NCI-H526 (cell line): ENCODE results near the gene HORMAD2.
A peak's percentile ranks its signal among the peaks of the same experiment; 100 is the strongest.

ENCODE experiments used
- DNase-seq, 2 experiments: peaks; one replicate each; lab custom pipeline; 2025; lab: John Stamatoyannopoulos, UW

HORMAD2 gene, protein sequence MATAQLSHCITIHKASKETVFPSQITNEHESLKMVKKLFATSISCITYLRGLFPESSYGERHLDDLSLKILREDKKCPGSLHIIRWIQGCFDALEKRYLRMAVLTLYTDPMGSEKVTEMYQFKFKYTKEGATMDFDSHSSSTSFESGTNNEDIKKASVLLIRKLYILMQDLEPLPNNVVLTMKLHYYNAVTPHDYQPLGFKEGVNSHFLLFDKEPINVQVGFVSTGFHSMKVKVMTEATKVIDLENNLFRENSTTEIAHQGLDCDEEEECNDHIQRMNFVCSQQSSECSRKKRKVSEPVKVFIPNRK

DNA sequence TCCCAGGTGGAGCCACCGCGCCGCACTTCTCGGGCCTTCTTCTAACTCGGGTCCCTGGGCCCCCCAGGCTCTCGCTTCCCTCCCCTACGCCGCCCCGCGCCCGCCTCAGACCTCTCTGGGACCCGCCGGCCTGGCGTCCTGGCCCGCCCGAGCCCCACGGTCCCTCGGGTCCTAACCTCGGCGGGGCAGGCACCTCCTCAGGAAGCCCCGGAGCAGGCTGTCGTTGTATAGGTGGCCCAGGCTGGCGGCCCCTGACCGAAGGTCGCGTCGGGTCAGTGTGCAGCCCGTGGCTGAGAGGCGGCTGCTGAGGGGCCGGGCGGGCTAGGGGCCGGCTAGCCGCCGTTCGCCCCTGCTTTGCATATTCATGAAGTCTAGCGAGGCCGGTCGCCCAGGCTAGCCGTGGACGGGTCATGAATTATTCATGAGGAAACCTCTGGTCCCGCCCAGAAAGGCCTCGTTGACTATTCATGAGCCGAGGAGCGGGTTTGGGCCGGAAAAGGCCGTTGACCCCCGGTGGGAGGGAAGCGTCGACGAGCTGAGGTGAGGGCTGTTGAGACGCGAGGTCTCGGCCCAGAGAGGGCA lies at the start of gene HORMAD2:
TSS of gene HORMAD2 (plus strand) at position 513 of the 582 bp plus-strand sequence. CDS start 13,489 bp downstream, outside the sequence.
- DNase-seq: peak in 1 of 2 experiments; percentile 38

DNA sequence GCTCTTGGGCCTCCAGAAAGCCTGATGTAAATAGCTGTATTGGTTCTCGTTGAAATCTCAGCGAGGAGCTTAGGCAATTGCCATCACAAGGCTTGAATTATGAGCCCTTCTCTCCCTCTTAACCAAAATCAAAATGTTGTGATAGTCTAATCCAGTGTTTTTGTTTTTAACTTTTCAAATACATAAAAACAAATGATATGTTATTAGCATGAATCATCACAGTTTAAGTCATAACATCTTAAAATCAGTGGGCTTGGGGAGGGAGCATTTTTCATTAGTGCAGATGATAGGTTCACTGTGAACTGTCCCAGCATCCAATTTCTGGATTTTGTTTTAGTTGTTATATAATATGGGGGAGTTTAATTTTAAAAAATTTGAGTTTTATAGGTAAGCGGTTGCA lies 48.9 kb upstream of the HORMAD2 start:
- no peak for DNase-seq

DNA sequence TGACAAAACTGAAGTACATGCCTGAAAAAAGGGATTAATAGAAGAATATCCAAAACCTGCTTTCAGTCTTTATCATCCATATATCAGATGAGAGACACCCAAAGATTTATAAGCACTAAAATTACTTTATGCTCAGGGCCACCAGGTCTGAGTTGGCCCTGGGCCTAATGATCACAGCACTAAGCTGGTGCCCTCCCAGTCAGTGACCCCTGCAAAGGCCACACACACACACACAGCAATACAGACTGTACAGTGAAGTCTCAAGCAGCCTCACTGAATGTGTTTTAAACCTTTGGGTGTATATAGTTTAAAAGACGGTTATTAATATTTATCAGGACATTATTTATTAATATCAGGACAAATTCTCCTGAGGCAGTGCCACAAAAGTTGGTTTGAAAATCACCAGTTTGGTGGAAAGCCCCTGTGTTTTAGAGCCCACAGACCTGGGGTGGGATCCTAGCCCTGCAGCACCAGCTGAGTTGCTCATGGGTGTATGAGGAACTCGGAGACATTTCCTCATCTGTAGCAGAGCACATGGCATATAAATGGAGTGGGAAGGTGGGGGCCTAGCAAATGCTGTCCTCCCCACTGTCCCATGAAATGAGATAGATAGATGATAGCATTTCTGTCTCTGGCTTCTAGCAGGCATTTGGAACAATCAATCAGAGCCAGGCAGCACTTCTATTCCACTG lies 48.4 kb upstream of the HORMAD2 start:
- DNase-seq: no peak

DNA sequence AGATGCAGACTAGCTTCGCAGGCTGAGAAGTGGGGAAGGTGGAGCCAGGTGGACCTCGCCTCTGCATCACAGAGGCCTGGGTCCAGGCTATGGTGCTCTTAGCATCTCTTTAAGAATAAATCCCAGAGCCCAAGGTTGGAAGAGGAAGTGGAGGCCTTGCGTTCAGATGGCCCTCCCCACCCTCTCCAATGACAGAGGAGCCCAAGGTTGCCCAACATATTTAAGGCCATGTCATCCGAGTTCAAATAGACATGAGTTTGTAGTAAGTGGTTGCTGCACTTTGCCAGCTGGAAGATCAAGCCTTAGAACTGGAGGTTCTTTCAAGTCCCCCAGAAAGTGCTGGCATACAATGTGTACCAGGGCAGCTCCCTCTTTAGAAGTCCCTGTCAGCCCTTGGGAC lies 47.1 kb upstream of the HORMAD2 start:
- DNase-seq: no peak

DNA sequence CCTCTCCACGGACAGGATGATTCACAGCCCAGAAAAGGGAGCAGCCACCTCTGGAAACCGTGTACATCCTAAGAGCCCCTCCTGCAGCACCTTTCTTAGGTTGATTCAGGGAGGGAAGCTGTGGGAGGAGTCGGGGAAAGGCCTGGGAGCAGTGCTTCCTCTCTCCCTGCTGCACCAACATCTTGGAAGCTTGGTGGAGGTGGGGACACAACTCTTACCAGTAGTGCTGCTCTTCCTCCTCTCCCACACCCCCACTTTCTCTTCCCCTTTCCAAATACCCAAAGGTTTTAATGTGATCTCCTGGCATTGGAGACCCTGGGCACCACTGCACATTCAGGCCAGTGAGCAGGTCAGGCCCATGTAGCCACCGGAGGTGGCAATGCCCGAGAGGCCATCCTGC lies 46.4 kb upstream of the HORMAD2 start:
- DNase-seq: no peak

DNA sequence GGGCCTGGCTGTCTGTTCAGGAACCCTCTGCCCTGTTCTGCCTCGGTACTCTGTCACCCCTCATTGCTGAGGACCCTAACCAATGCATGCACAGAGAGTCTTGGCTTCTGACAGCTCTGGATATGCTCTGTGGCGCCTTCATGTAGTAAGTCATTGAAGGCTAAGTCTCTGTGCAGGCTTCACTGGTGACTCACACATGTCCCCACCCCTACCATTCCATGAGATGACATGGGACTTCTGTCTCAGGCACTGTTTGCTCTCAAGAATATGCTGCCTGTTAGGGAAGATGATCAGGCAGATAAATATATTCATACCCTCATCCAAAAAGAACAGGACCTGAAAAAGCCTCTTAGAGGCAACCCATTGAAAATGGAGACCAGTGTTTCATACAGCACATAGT lies 43.6 kb upstream of the HORMAD2 start:
- DNase-seq: no peak

DNA sequence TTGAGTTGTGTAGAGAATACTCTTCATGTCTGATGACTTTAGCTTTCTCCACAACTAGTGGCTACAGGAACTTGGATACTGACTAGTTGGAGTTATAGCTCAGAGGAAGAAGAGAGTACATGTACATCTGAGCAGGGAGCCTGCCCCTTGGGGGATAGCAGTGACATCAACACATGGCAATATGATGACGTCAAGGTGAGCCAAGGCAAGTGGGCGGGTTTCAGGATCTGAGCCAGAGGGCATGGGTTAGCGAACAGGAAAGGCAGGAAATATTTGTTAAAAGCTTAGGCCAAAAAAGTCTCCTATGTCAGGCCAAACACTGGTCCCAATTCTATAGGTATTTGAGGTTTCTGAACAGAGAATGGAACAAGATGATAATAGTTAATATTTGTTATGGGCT lies 42.0 kb upstream of the HORMAD2 start:
- no peak for DNase-seq

DNA sequence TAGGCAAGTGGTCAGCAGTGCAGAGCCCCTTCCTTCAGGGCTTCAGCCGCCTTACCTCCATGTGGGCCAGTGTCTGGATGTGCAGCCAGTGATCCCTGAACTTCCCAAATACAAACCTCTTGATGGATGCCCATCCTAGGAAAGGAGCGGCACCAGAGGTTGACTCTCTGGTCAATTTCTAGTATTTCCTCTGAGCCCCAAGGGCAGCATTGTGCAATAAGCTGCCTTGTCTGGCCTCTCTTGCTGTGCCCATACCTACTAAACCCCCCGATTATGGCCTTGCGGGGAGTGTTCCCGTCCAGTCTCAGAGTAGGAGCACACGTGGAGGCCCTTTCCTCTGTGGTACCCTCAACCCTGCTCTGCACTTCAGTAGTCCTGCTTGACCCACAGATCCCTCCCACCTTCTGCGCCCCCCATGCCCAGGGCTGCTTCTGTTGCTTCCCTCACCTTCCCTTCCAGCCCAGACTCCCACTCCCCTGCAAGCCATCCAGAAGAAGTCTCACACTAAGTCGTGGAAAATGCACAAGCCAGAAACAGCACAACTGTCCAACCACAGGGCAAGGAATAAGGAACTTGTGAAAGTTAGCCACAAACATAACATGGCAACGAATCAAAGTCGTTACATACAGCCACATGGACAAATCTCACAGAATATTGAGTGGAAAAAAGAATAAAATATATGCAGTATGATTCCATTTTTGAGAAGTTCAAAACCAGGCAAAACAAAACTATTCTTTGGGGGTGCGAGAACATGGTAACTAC lies 39.6 kb upstream of the HORMAD2 start:
- DNase-seq: no peak

DNA sequence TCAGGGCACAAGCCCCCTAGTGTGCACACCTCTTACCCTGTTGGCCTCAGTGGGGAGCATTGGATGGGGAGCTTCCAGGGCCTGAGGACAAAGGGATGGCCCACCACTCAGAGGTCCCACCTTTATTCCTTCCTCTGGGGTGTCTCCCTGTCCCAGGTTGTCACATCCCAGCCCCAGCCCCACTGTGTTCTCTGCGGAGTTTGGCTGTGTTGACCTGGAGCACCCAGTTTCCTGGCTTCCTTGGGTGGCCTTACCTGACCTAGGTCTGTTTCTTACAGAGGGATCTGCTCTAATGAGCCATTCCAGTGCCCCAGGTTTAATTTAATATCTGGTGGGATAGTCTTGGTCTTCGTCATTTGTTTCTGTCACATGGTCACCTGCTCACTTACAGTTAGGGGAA lies 38.8 kb upstream of the HORMAD2 start:
- DNase-seq: no peak

DNA sequence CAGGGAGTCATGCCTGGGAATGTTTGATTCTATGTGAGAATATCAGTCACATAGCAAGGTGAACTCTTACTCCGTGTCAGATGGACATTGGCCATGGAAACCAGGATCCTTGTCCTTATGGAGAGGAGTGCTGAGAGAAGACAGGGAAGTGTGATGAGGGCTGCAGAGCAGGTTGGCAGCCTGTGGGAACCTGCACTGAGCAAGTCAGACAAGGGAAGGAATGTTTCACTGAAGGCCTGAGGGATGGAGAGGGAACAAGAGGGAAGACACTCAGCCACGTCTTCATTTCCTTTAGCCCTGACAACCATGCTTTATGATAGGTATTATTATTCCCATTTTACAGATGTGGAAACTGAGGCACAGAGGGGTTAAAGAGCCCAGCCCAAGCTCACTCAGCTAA lies 38.4 kb upstream of the HORMAD2 start:
- no peak for DNase-seq

DNA sequence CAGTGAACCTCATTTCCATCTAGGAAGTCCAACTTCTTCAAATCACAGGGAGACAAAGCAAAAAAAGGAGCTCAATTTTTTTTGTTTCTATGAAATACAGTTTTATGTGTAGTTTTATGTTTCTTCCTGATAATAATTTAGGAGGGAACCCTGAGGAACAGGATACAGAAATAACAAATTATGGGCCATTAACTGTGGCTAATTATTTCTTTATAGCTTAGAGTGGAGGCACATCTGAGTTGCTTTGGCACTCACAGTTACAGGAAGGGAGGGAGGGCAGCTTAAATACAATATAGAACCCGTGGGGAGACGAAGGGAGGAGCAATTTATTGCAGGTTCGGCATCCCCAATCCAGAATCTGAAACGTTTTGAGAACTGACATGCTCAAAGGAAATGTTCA lies 37.1 kb upstream of the HORMAD2 start:
- DNase-seq: no peak

DNA sequence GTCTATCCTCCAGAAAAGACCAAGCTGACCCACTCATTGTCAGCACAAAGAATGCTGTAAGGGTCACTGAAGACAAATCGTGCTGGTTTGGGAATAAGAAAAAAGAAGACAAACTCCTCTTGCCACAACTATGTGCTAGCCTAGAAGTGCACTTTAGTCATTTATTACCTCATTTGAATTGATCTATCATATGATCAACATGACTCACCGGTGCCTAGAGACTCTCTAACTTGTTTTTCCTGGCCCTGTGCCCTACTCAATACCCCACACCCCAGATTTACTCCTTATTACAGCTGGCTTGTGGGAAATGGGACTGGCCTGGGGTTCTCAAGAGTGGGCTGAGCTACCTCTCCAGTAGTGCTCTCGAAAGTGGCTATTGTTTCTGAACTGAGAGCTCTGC lies 35.9 kb upstream of the HORMAD2 start:
- no peak for DNase-seq

DNA sequence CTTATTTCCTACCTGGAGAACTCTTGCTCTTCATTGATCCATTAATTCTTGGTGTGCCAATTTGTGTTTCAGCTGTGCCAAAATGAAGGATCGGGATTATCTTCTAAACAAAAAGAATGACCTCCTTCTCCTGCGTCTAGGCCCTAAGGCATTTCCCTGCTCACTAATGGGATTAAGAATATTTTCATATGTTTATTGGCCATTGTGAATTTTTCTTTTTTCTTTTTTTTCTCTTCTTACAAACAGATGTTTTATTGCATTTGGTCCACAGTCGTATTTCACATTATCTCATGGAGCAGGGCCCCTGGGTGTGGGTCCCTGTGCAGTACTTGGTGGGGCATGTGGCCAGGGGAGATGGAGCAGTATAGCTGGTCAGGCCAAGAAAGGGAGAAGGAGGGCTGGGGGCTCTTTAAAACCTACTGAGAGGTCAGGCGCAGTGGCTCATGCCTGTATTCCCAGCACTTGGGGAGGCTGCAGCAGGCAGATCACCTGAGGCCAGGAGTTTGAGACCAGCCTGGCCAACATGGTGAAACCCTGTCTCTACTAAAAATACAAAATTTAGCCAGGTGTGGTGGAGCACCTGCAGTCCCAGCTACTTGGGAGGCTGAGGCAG lies 35.3 kb upstream of the HORMAD2 start:
- DNase-seq: no peak

DNA sequence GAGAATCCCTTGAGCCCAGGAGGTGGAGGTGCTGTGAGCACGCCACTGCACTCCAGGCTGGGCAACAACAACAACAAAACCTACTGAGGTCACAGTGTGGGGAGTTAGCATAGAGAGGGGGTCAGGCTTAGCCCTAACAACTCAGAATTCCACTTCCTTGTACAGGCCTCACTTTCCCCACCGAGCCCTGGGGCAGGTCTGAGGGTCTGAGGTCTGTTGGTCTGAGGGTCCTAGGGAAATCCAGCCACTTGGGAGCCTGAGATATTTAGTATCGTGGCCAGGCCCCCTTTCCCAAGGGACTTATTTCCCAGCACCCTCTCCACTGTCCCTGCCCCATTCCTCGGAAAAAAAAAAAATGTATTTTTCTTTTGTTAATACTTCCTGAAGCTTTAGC lies 34.8 kb upstream of the HORMAD2 start:
- DNase-seq: no peak

DNA sequence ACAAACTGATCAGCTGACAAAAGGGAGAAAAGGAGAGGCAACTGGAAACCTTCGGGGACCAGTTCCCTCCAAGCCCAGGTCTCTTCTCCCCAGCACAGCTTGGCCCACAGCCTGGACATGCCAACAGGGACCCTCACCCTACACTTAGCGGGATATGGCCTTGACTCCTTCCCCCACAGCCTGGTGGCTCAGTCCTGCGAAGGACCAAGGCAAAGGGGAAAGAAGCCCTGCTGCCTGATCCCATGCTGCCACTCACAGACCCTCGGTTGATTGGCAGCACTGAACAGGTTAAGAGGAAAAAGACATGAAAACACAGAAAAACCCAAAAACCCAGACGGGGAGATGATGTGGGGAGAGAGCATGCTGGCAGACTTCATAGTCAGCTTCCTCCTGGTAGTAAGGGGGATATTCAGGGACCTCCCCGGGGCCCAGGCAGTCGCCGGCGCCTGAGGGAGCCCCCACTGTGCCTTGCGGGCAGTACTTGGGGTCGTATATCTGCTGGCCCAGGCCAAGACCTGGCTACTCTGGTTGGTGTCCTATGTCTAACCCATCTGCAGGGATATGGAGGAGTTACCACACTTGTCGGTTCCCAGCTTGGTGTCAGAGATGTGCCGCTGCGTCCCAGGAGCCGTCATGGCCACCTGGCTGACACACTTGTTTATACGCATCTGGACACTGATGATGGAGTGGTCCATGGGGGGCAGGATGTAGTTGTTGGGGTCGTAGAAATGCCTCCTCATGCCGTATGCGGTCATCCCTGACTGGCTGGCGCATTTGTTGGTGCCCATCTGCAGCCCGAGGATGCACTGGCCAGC lies 34.2 kb upstream of the HORMAD2 start:
- DNase-seq: no peak

DNA sequence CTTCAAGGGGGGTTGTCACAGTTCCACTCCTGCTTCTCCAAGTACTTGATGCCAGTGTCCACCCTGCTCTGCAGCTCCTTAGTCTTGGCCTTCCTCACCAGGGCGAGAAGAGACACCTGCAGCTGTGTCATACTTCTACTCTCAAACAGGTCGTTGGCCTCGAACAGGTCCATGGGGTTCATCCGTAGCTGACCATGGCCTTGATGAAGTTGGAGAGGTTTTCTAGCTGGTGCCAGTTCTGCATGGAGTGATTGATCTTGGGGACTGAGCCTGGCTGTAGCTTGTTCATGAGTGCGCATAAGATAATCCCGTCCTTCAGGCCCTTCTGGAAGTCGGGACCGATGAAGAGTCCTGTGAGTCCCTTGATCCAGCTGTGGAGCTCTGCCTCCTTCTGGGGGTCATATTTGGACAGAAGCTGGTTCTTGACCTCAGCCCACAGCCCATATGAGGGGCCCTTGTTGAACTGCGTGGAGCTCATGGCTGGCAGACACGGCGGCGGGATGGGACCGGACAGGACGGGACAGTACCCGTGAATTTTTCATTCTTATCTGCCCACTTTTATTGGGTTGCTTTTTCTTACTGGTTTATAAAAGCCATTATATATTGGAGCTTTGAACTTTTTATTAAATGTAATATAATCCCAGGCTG lies 33.4 kb upstream of the HORMAD2 start:
- DNase-seq: no peak

DNA sequence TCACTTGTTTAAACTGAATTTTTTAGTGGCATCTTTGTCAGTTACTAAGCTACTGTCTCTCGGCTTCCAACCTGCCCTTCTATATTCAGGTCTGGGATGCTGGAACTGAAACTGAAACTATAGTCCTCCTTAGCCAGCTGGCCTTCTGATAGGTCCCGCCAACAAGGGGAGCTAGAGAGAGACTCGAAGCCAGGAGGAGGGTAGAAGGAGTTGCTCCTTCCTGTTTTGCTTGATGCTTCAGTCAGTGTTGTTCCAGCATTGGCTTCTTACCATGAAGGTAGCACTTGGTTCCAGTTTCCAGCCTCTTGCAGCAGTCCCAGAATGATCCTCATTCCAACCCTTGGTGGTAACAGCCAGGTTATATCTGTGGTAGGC lies 32.9 kb upstream of the HORMAD2 start:
- DNase-seq: no peak

DNA sequence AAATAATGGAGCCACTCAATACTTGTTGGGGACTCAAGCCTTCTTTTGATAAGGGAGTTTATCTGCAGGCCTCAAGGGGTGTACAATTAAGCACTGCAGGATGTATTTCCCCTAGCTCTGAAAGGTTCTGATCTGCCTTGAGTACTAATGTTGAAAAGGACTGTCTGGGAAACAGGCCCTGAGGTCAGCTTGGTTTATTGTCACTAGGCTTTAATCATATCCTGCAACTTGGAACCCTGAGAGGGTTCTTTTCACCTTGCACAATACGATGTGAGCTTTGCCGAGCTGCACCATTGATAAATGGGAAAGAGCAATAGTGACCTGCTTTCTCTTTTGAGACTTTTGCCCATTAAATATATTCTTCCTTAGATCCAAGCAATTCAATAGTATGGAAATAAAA lies 31.6 kb upstream of the HORMAD2 start:
- no peak for DNase-seq

DNA sequence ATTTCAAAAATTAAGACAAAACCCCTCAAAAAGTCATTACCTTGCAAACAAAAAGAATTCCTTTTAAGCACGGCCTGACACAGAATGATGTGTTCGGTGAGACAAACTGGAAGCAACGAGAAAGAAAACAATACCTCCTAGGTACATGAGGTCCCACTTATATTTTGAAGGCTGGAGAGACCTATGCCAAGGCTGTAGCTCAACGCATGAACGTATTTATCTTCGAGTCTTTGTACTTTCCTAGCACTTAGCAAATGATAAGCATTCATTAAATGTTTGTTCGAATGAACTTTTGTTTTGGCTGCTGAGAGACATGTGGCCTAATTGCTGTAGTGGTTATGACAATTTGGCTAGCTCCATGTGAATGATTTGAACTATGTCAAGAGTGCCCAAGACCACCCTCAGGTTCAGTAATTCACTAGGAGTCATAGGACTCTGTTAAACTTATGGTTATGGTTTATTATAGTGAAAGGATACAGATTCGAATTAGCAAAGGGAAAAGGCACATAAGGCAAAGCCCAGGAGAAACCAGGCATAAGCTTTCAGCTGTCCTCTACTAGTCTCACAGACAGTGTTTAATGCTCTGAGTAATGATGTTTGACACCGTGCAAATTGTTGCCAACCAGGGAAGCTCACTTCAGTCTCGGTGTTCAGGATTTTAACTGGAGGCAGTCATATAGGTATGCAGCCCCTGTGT lies 26.0 kb upstream of the HORMAD2 start:
- DNase-seq: no peak

DNA sequence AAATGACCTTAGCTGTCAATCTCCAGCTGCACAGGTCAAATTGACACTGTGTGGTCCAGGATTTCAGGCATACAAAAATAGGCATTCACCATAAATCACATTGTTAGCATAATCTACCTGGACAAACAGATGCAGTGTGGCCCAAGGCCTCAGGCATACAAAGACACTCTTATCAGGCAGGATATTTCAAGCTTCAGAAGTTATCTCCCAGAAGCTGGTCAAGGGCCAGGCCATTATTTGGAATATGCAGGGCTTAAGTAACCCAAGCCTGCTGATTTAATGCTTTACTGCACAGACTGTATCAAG lies 25.5 kb upstream of the HORMAD2 start:
- DNase-seq: no peak

DNA sequence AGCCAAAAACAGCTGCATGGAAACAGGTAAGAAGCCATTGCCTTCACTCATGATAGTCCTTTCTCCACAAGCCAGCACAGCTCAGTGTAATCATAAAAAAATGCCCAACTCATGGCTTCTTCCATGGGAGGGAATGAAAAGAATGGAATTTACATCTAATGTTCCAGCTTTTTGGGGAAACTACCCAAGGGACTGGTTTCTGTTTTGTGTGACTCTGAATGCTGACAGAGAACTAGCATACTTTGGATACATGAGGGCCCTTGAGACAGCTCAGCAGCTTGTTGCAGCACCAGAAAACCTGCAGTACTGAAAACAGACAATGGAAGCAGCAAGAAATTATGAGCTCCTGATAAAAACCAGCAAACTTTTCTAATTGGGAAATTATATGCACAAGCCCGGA lies 24.2 kb upstream of the HORMAD2 start:
- DNase-seq: no peak
